Measurements from ENCODE around the gene NMUR1. TPM values are rescaled to one million over a fixed set of nuclear protein-coding genes. Genes with fewer than 3 reads are reported as not detected.

Gene NMUR1
- total RNA-seq, 1 donor from 2014 or later: not detected

DNA sequence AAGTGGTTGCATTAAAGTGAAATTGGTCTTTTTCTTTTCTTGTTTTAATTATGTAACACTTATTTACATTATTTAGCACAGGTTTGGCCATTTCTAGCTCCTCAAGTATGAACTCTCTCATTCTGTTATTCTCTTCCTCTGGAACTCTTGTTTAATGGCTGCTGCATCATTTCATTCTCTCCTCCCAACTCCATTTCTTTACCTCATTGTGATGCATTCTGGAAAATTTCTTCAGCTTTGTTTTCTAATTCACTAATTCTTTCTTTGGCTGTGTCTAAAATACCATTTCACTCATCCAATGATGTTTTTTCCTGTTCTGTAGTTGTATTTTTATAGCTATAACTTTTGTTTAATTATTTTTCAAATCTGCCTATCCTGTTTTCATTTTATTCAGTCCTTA lies 22.5 kb upstream of the NMUR1 start:
- Mint-ChIP-seq H3K9me3 (ENCODE audit: unreplicated experiment) (peaks cover 10% of the 10 kb centered on the region), H3K4me1 (ENCODE audit: unreplicated experiment) (peaks cover 8% of the 10 kb centered on the region), H3K36me3 (ENCODE audit: low read depth, unreplicated experiment) (peaks cover 12% of the 10 kb centered on the region), H3K4me3 (ENCODE audit: unreplicated experiment) (no peak overlapping the region), H3K27ac (ENCODE audit: unreplicated experiment) (no peak overlapping the region), H3K27me3 (ENCODE audit: unreplicated experiment) (peaks cover 2% of the 10 kb centered on the region)
- no peak for DNase-seq (ENCODE audit: low spot score)
- TF ChIP-seq, protein P1, sequence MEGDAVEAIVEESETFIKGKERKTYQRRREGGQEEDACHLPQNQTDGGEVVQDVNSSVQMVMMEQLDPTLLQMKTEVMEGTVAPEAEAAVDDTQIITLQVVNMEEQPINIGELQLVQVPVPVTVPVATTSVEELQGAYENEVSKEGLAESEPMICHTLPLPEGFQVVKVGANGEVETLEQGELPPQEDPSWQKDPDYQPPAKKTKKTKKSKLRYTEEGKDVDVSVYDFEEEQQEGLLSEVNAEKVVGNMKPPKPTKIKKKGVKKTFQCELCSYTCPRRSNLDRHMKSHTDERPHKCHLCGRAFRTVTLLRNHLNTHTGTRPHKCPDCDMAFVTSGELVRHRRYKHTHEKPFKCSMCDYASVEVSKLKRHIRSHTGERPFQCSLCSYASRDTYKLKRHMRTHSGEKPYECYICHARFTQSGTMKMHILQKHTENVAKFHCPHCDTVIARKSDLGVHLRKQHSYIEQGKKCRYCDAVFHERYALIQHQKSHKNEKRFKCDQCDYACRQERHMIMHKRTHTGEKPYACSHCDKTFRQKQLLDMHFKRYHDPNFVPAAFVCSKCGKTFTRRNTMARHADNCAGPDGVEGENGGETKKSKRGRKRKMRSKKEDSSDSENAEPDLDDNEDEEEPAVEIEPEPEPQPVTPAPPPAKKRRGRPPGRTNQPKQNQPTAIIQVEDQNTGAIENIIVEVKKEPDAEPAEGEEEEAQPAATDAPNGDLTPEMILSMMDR (IDR thresholded peaks at IDR 0.05; ENCODE audit: unreplicated experiment): no peak

DNA sequence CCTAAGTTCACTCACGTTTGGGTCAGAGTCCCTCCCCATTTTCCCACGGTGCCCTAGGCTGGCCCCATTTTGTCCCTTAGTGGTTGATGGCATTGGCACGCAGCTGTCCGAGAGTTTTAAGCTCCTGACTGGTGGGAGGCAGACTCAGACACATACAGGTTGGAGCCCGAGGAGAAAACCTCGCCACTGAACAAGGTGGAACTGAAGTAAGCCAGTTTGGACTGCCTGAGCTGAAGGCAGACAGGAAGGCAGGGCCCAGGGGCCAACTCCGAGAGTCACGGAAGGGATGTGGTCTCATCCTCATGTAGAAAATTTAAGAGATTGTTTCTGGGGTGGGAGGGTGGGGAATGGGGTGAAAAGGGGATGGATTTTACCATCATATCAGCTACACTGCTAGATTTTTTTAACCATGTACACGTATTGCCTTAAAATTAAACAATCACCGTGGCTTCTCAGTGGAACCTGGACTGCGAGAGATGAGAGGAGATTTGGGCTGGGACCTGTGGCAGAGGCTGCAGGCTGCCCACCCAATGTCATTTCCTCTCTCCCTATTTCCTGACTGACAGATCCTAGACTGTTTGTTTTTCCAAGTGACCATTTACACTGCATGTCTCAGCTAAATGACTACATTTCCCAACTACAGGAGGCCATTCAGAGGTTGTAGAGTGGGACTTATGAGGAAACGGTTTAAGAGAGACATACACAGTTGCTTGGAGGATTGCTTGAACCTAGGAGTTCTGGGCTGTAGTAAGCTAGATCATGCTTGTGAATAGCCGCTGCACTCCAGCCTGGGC lies 19.4 kb upstream of the NMUR1 start:
- peaks cover 5% of the 10 kb centered on the region for H3K27me3 Mint-ChIP-seq (ENCODE audit: unreplicated experiment)
- peaks cover 12% of the 10 kb centered on the region for H3K36me3 Mint-ChIP-seq (ENCODE audit: low read depth, unreplicated experiment)
- H3K4me3 Mint-ChIP-seq (ENCODE audit: unreplicated experiment): no peak overlapping the region
- H3K9me3 Mint-ChIP-seq (ENCODE audit: unreplicated experiment): peaks cover 10% of the 10 kb centered on the region
- H3K27ac Mint-ChIP-seq (ENCODE audit: unreplicated experiment): no peak overlapping the region
- H3K4me1 Mint-ChIP-seq (ENCODE audit: unreplicated experiment): peaks cover 11% of the 10 kb centered on the region
- TF ChIP-seq, protein P1 (IDR thresholded peaks at IDR 0.05; ENCODE audit: unreplicated experiment): no peak
- no peak for DNase-seq (ENCODE audit: low spot score)

DNA sequence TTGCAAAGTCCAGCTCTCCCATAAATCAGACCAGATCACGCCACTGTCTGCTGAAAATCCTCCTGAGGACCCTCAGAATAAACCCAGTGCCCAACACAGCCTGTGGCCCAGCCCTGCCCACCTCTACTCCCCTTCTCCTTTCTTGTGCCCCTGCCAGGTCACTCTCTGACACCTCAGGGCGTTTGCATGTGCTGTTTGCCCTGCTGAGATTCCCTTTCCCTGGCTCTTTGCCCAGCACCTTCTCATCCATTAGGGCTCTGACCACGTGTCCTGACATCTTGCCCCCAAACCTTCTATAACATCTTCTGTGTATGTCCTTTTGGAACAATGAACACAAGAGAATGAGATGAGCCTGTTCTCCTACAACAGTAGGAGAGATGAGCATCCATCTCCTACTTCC lies 18.5 kb upstream of the NMUR1 start:
- peaks cover 5% of the 10 kb centered on the region for H3K27me3 Mint-ChIP-seq (ENCODE audit: unreplicated experiment)
- no peak overlapping the region for H3K4me3 Mint-ChIP-seq (ENCODE audit: unreplicated experiment)
- H3K27ac Mint-ChIP-seq (ENCODE audit: unreplicated experiment): no peak overlapping the region
- H3K4me1 Mint-ChIP-seq (ENCODE audit: unreplicated experiment): peaks cover 11% of the 10 kb centered on the region
- H3K36me3 Mint-ChIP-seq (ENCODE audit: low read depth, unreplicated experiment): peaks cover 9% of the 10 kb centered on the region
- TF ChIP-seq, protein P1 (IDR thresholded peaks at IDR 0.05; ENCODE audit: unreplicated experiment): no peak
- DNase-seq (ENCODE audit: low spot score): no peak
- peaks cover 10% of the 10 kb centered on the region for H3K9me3 Mint-ChIP-seq (ENCODE audit: unreplicated experiment)

DNA sequence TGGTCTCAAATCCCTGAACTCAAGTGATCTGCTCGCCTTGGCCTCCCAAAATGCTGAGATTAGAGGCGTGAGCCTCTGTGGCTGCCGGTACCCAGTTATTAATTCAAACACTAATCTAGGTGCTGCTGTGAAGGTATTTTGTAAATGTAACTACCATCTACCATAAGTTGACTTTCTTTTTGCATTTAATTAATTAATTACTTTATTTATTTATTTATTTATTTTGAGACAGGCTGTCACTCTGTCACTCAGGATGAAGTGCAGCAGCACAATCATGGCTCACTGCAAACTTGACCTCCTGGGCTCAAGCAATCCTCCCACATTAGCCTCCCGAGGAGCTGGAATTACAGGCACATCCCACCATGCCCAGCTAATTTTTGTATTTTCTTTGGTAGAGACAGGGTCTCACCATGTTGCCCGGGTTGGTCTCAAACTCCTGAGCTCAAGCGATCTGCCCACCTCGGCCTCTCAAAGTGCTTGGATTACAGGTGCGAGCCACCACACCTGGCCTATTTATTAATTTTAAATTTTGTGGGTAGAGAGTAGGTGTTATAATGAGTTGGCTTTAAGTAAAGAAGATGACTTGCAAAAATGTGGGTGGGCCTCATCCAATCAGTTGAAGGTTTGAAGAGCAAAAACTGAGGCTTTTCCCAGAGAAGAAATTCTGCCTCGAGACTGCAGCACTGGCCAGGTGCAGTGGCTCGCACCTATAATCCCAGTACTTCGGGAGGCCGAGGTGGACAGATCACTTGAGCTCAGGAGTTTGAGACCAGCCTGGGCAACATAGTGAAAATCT lies 17.3 kb upstream of the NMUR1 start:
- H3K36me3 Mint-ChIP-seq (ENCODE audit: low read depth, unreplicated experiment): peaks cover 3% of the 10 kb centered on the region
- TF ChIP-seq, protein P1 (IDR thresholded peaks at IDR 0.05; ENCODE audit: unreplicated experiment): no peak
- H3K27ac Mint-ChIP-seq (ENCODE audit: unreplicated experiment): no peak overlapping the region
- peaks cover 11% of the 10 kb centered on the region for H3K4me1 Mint-ChIP-seq (ENCODE audit: unreplicated experiment)
- no peak overlapping the region for H3K4me3 Mint-ChIP-seq (ENCODE audit: unreplicated experiment)
- no peaks in the 10 kb centered on the region for H3K9me3 Mint-ChIP-seq (ENCODE audit: unreplicated experiment)
- peaks cover 3% of the 10 kb centered on the region for H3K27me3 Mint-ChIP-seq (ENCODE audit: unreplicated experiment)
- no peak for DNase-seq (ENCODE audit: low spot score)

All from endothelial cell (in vitro differentiated cells).